Uterus (tissue), 2 donors: ENCODE measurements around the gene TMPRSS6.

Experiments used
- POLR2A ChIP-seq, 2 donors: fragments of 450-650 bp; IDR thresholded peaks; one replicate each; pipeline ENCODE4 v1.6.1; 2016; ENCODE audit warnings: antibody characterized with exemption in 2 of 2, mild to moderate bottlenecking in 1 of 2, moderate library complexity in 1 of 2
- TF ChIP-seq, protein P1 (sequence below), 4 experiments: fragments of 200-600 bp in 2 of 4; fragments of 450-650 bp in 2 of 4; sonication (generic) in 2 of 4; IDR thresholded peaks; one replicate each; pipeline ENCODE4 v1.5.1; 2016 to 2019; ENCODE audit warnings: antibody characterized with exemption in 4 of 4, mild to moderate bottlenecking in 2 of 4, moderate library complexity in 1 of 4

DNA sequence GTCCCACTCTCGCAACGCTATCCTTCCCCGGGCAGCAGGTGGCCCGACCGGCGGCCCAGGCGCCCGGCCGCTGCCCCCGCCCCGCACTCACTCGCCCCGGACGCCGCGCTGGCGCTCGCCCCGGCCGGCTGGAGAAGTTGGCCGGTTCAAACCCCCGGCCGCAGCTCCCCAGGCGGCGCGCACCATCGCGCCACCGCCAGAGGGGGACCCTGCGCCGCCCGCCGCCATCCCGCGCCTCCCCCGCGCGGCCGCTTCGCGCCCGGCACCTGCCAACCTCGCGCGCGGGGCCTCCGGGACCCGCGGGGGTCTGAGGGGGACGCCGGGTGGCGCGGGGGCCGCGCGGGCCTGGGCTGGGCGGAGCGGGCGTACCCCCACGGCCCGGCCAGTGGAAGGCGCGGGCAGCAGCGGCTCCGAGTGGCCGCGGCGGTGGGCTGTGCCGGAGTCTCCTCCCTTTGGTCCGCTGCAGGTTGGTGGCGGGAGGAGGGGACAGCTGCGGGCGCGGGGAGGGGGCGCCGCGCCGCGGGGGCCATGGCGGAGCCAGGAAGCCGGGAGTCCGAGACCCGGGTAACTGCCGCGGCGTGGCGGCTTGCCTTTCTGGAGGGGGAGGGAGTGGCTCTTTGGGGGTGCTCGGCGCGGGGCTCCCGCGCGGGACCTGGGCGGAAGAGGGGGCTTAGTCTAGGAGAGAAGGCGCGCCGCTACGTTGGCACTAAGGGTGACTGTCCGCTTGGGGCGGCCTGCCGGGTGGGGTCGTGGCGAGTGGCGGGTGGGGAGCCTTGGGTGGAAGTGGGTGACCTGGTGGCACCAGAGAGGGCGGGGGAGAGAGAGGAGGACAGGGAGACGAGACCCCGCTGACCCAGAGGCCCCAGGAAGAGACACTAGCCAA, 90.0 kb downstream of the TMPRSS6 start, which contains the start of the genes MPST and TST:
- TF ChIP-seq, protein P1, sequence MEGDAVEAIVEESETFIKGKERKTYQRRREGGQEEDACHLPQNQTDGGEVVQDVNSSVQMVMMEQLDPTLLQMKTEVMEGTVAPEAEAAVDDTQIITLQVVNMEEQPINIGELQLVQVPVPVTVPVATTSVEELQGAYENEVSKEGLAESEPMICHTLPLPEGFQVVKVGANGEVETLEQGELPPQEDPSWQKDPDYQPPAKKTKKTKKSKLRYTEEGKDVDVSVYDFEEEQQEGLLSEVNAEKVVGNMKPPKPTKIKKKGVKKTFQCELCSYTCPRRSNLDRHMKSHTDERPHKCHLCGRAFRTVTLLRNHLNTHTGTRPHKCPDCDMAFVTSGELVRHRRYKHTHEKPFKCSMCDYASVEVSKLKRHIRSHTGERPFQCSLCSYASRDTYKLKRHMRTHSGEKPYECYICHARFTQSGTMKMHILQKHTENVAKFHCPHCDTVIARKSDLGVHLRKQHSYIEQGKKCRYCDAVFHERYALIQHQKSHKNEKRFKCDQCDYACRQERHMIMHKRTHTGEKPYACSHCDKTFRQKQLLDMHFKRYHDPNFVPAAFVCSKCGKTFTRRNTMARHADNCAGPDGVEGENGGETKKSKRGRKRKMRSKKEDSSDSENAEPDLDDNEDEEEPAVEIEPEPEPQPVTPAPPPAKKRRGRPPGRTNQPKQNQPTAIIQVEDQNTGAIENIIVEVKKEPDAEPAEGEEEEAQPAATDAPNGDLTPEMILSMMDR (IDR thresholded peaks at IDR 0.05) = peak in 3 of 4 experiments; percentile 52 to 87 (median 66)
- TF ChIP-seq POLR2A (IDR thresholded peaks at IDR 0.05) = peak; percentile 39 to 79
